H1 (cell line): ENCODE data around the gene MEGF11. TPM values are rescaled to one million over a fixed set of nuclear protein-coding genes. Genes with fewer than 3 reads are reported as not detected.

ENCODE experiments used
- CTCF ChIA-PET: fragments of 300-600 bp; sonication (Branson Sonifier 250); formaldehyde crosslinking; loops from one replicate; lab custom pipeline; 2021; ENCODE audit not compliant: partially characterized antibody; lab: Charles Lee
- POLR2A ChIA-PET: fragments of 300-600 bp; sonication (Branson Sonifier 250); formaldehyde crosslinking; loops from one replicate; lab custom pipeline; 2021; ENCODE audit warnings: inconsistent platforms; ENCODE audit not compliant: partially characterized antibody; lab: Charles Lee
- DNase-seq, 2 experiments: peaks; one replicate each; pipeline versions ENCODE4 v3.0.0 to v3.0.0-alpha.2; 2010 to 2022; ENCODE audit warnings: low spot score in 2 of 2, low read depth in 1 of 2, mixed read lengths in 1 of 2
- FAIRE-seq: peaks from 2 replicates; lab custom pipeline; 2011; peaks lifted over from hg19 to GRCh38; lab: Jason Lieb, UNC
- H2AFZ ChIP-seq: 2 replicates; pipeline ENCODE4 v1.8.1; 2012; ENCODE audit warnings: low read length, inconsistent platforms
- H2AK5ac ChIP-seq: 2 replicates; pipeline ENCODE4 v1.6.1; 2013; ENCODE audit warnings: low read depth, low read length
- H2BK120ac ChIP-seq: replicated peaks from 2 replicates; pipeline ENCODE3; 2013; ENCODE audit warnings: low read depth, low read length, inconsistent platforms
- H2BK12ac ChIP-seq: 2 replicates; pipeline ENCODE4 v1.6.1; 2013; ENCODE audit warnings: low read depth, low read length
- H2BK15ac ChIP-seq: 2 replicates; pipeline ENCODE4 v1.6.1; 2013; ENCODE audit warnings: low read length
- H2BK20ac ChIP-seq: 2 replicates; pipeline ENCODE4 v1.6.1; 2013; ENCODE audit warnings: low read length
- H2BK5ac ChIP-seq: 2 replicates; pipeline ENCODE4 v1.6.1; 2013; ENCODE audit warnings: low read depth, low read length
- H3K14ac ChIP-seq: 2 replicates; pipeline ENCODE4 v1.6.1; 2013; ENCODE audit warnings: inconsistent platforms; ENCODE audit not compliant: insufficient read length
- H3K18ac ChIP-seq: 2 replicates; pipeline ENCODE4 v1.6.1; 2013; ENCODE audit warnings: low read length; ENCODE audit errors: extremely low read depth
- H3K23ac ChIP-seq: 2 replicates; pipeline ENCODE4 v1.6.1; 2013; ENCODE audit warnings: inconsistent platforms; ENCODE audit not compliant: insufficient read length
- H3K23me2 ChIP-seq: 2 replicates; pipeline ENCODE4 v1.6.1; 2013; ENCODE audit warnings: low read depth, low read length
- H3K27ac ChIP-seq: 2 replicates; pipeline ENCODE4 v1.6.1; 2011; ENCODE audit warnings: low read depth, low read length, inconsistent platforms
- H3K27me3 ChIP-seq, 4 experiments: replicated peaks in 1 of 4; 1 replicate in 1 of 4; 2 replicates in 3 of 4; pipeline versions ENCODE4 v1.6.1 to v1.8.1; 2011 to 2013; ENCODE audit warnings: low read length in 3 of 4, mild to moderate bottlenecking in 3 of 4, inconsistent platforms in 2 of 4, mixed read lengths in 2 of 4, moderate library complexity in 1 of 4; ENCODE audit not compliant: control insufficient read depth in 3 of 4, insufficient read depth in 3 of 4; ENCODE audit errors: extremely low read depth in 1 of 4
- H3K36me3 ChIP-seq, 4 experiments: 2 replicates each; pipeline versions ENCODE4 v1.6.1 to v1.8.1; 2011 to 2013; ENCODE audit warnings: mild to moderate bottlenecking in 4 of 4, low read length in 3 of 4, moderate library complexity in 2 of 4, control low read depth in 1 of 4, inconsistent platforms in 1 of 4; ENCODE audit not compliant: insufficient read depth in 4 of 4, control insufficient read depth in 2 of 4
- H3K4ac ChIP-seq: replicated peaks from 2 replicates; pipeline ENCODE3; 2013; ENCODE audit warnings: low read length, low read depth, mixed read lengths, inconsistent platforms; ENCODE audit not compliant: insufficient read length
- H3K4me1 ChIP-seq, 4 experiments: replicated peaks in 1 of 4; 1 replicate in 1 of 4; 2 replicates in 3 of 4; pipeline versions ENCODE4 v1.6.1 to v1.8.1; 2011 to 2013; ENCODE audit warnings: low read length in 3 of 4, inconsistent platforms in 2 of 4, mixed read lengths in 1 of 4; ENCODE audit not compliant: insufficient read depth in 4 of 4, control insufficient read depth in 3 of 4
- H3K4me2 ChIP-seq, 2 experiments: 2 replicates each; pipeline versions ENCODE4 v1.6.1 to v1.8.1; 2011 to 2013; ENCODE audit warnings: low read depth in 2 of 2, low read length in 2 of 2, control low read depth in 1 of 2, inconsistent platforms in 1 of 2, mild to moderate bottlenecking in 1 of 2; ENCODE audit not compliant: insufficient read depth in 1 of 2
- H3K4me3 ChIP-seq, 4 experiments: fragments of 200-600, 300-600 bp in 1 of 4; sonication (generic), shearing (Covaris generic), sonication (Bioruptor Twin) in 1 of 4; 2 replicates each; pipeline versions ENCODE4 v1.5.1 to v1.8.1; 2011 to 2016; ENCODE audit warnings: low read length in 4 of 4, low read depth in 3 of 4, control low read depth in 2 of 4, inconsistent platforms in 2 of 4, mild to moderate bottlenecking in 2 of 4, mixed read lengths in 1 of 4, moderate library complexity in 1 of 4; ENCODE audit not compliant: insufficient read depth in 2 of 4; ENCODE audit errors: extremely low read depth in 1 of 4
- H3K56ac ChIP-seq: replicated peaks from 2 replicates; pipeline ENCODE3; 2013; ENCODE audit warnings: low read depth, mild to moderate bottlenecking, mixed read lengths, low read length, inconsistent platforms; ENCODE audit not compliant: insufficient read length
- H3K79me1 ChIP-seq: 2 replicates; pipeline ENCODE4 v1.6.1; 2013; ENCODE audit warnings: low read depth, low read length, control low read depth
- H3K79me2 ChIP-seq, 2 experiments: 2 replicates each; pipeline versions ENCODE4 v1.6.1 to v1.8.1; 2012 to 2013; ENCODE audit warnings: low read length in 2 of 2, mild to moderate bottlenecking in 2 of 2, inconsistent platforms in 1 of 2; ENCODE audit not compliant: insufficient read depth in 2 of 2, control insufficient read depth in 1 of 2
- H3K9ac ChIP-seq, 4 experiments: replicated peaks in 1 of 4; 1 replicate in 1 of 4; 2 replicates in 3 of 4; pipeline versions ENCODE4 v1.6.1 to v1.8.1; 2011 to 2013; ENCODE audit warnings: low read depth in 3 of 4, low read length in 3 of 4, control low read depth in 2 of 4, mild to moderate bottlenecking in 2 of 4, moderate library complexity in 2 of 4, inconsistent platforms in 1 of 4; ENCODE audit errors: extremely low read depth in 1 of 4
- H3K9me3 ChIP-seq, 2 experiments: 2 replicates each; pipeline versions ENCODE4 v1.6.1 to v1.8.1; 2012 to 2013; ENCODE audit warnings: mild to moderate bottlenecking in 2 of 2, moderate library complexity in 2 of 2, control low read depth in 1 of 2, inconsistent platforms in 1 of 2, low read depth in 1 of 2, low read length in 1 of 2, mixed read lengths in 1 of 2; ENCODE audit not compliant: insufficient read depth in 2 of 2
- H4K20me1 ChIP-seq, 2 experiments: replicated peaks in 1 of 2; 2 replicates each; pipeline versions ENCODE3 to v1.8.1; 2011 to 2013; ENCODE audit warnings: inconsistent platforms in 2 of 2, low read length in 2 of 2, mild to moderate bottlenecking in 1 of 2; ENCODE audit not compliant: insufficient read depth in 2 of 2, control insufficient read depth in 1 of 2
- H4K5ac ChIP-seq: 2 replicates; pipeline ENCODE4 v1.6.1; 2013; ENCODE audit warnings: low read length, low read depth, mixed read lengths, inconsistent platforms; ENCODE audit not compliant: insufficient read length
- H4K8ac ChIP-seq: 2 replicates; pipeline ENCODE4 v1.8.0; 2013; ENCODE audit warnings: mild to moderate bottlenecking, moderate library complexity, low read length, inconsistent platforms; ENCODE audit not compliant: insufficient read depth; ENCODE audit errors: extremely low read depth
- H4K91ac ChIP-seq: replicated peaks from 2 replicates; pipeline ENCODE3; 2013; ENCODE audit warnings: low read length, mixed read lengths, inconsistent platforms; ENCODE audit not compliant: insufficient read length
- BCL11A ChIP-seq, 2 experiments: IDR thresholded peaks; one replicate each; pipeline ENCODE4 v1.6.1; 2011; ENCODE audit warnings: low read depth in 2 of 2, low read length in 2 of 2, mild to moderate bottlenecking in 2 of 2
- YY1 ChIP-seq: IDR thresholded peaks from 2 replicates; pipeline ENCODE4 v1.6.1; 2011; ENCODE audit warnings: low read depth, mild to moderate bottlenecking, low read length
- WGBS, 2 experiments: shearing (Covaris generic) in 1 of 2; methylation state at CpG; one replicate each; pipeline versions ENCODE4 v1.1.6 to v1.1.7; 2013 to 2015; ENCODE audit warnings: low lambda C conversion rate in 2 of 2, mixed read lengths in 2 of 2, inconsistent platforms in 1 of 2, low coverage in 1 of 2, missing lambda C conversion rate in 1 of 2; ENCODE audit not compliant: insufficient replicate concordance in 2 of 2, insufficient coverage in 1 of 2, insufficient read length in 1 of 2; ENCODE audit errors: extremely low coverage in 1 of 2, missing lambda C conversion rate in 1 of 2; 5-methylcytosine and 5-hydroxymethylcytosine counted together
- polyA plus RNA-seq, 7 experiments: library from polyadenylated mRNA; depleted of rRNA in 3 of 7; stranded (reverse) in 5 of 7; unstranded in 2 of 7; fragments of >200 nt in 5 of 7; fragments of 200-250 nt in 2 of 7; gene quantifications; 1 replicate in 5 of 7; 2 replicates in 1 of 7; 4 replicates in 1 of 7; pipeline versions ENCODE4 v1.2.1 to v1.2.3, GENCODE V29; 2011 to 2013; ENCODE audit warnings: missing spikeins in 2 of 7, mixed read lengths in 2 of 7
- total RNA-seq: library from RNA; stranded (reverse); fragmentation: NEBNext Ultra II Directional; extraction: Animal tissue kit (Norgen Biotek cat#: 25700); gene quantifications from 2 replicates; pipeline ENCODE4 v1.2.1, GENCODE V29; 2021
- TF ChIP-seq, protein P1 (sequence below): IDR thresholded peaks from 2 replicates; pipeline ENCODE4 v1.6.1; 2012; ENCODE audit warnings: low read length, inconsistent platforms

Gene MEGF11
- total and polyA plus RNA-seq, 2 of the 8 experiments (the other 6 are each of a cell fraction or from before 2014, with no cell fraction given) = 4.4 to 4.8 TPM

DNA sequence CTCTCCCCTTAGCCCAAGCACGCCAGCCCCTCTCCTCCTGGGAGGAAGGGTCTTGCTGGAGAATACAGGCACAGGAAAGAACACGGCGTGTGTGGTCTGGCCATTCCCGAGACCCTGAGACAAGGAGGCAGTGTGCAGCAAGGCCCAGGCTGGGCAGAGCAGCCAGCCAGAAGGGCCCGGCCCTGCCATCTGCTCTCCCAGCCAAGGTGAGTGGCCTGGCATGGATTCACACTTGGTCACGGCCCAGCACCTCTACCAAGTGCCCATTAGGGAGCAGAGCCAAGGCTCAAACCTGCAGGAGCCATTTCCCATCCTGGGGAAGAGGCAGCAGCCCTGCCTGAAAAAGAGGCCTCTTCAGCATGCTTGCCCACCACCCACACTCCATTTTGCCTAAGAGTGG is 28.6 kb downstream of the MEGF11 start:
- H3K9ac ChIP-seq = no peak overlapping the region
- H4K8ac ChIP-seq = no peak overlapping the region; the same call in 1 of the 2 replicates
- no peak overlapping the region for H3K18ac ChIP-seq
- 89% methylated on average over 6 of the region's 6 CpGs; no CpG with 5 or more reads in 1 of the 2 experiments for WGBS, 2 experiments
- H2BK12ac ChIP-seq = no peak overlapping the region
- H4K5ac ChIP-seq = no peak overlapping the region
- no peak overlapping the region for H3K27ac ChIP-seq
- ChIA-PET POLR2A (no interaction called here), CTCF (interaction anchor here (0.8 kb wide), 1 partner anchor 55 kb away, joined by 3 read pairs; no protein-coding TSS in a partner anchor)
- H3K4me1 ChIP-seq = no peaks in the 10 kb centered on the region
- H2BK5ac ChIP-seq = no peak overlapping the region
- H2BK15ac ChIP-seq = no peak overlapping the region
- no peak overlapping the region for H2AFZ ChIP-seq
- no peak overlapping the region for H3K56ac ChIP-seq
- no peaks in the 10 kb centered on the region; a peak in 1 of 4 replicates for H3K9me3 ChIP-seq
- no peak overlapping the region for H4K91ac ChIP-seq
- no peaks in the 10 kb centered on the region; the same call in 1 of the 2 replicates for H3K79me1 ChIP-seq
- H2BK20ac ChIP-seq = no peak overlapping the region
- FAIRE-seq (no peak), DNase-seq (no peak)
- no peak overlapping the region for H2AK5ac ChIP-seq
- H3K14ac ChIP-seq = no peak overlapping the region
- H3K23ac ChIP-seq = no peak overlapping the region
- H3K4ac ChIP-seq = no peak overlapping the region
- no peak overlapping the region for H3K4me3 ChIP-seq
- H2BK120ac ChIP-seq = no peak overlapping the region
- H3K4me2 ChIP-seq = no peak overlapping the region
- H3K23me2 ChIP-seq = no peaks in the 10 kb centered on the region
- H3K27me3 ChIP-seq = no peaks in the 10 kb centered on the region
- peaks cover 0 to 2% of the 10 kb centered on the region in 2 experiments for H4K20me1 ChIP-seq
- TF ChIP-seq BCL11A (IDR thresholded peaks at IDR 0.05; ENCODE audit: low read depth in 2 of 2, low read length in 2 of 2) = no peak
- TF ChIP-seq, protein P1, sequence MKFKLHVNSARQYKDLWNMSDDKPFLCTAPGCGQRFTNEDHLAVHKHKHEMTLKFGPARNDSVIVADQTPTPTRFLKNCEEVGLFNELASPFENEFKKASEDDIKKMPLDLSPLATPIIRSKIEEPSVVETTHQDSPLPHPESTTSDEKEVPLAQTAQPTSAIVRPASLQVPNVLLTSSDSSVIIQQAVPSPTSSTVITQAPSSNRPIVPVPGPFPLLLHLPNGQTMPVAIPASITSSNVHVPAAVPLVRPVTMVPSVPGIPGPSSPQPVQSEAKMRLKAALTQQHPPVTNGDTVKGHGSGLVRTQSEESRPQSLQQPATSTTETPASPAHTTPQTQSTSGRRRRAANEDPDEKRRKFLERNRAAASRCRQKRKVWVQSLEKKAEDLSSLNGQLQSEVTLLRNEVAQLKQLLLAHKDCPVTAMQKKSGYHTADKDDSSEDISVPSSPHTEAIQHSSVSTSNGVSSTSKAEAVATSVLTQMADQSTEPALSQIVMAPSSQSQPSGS = no peak
- no peak for TF ChIP-seq YY1
- no peaks in the 10 kb centered on the region for H3K36me3 ChIP-seq
- no peaks in the 10 kb centered on the region for H3K79me2 ChIP-seq
